NCI-H2029 treated with DMSO at 0.1 percent for 48 hours (cell line): ENCODE measurements around the gene MAPK6.
"Not testable (repeated sequence)": the region's sequence is repeated elsewhere in the genome, so short reads cannot be mapped to it uniquely, and the experiment has no call there.

Experiments used
- DNase-seq: peaks from one replicate; lab custom pipeline; 2025; lab: John Stamatoyannopoulos, UW

MAPK6 gene

GRCh38 chr15:52042051-52042851, 23.2 kb downstream of the MAPK6 start:
- DNase-seq, result no peak

GRCh38 chr15:52045795-52046298, 26.8 kb downstream of the MAPK6 start:
- not testable (repeated sequence) for DNase-seq

GRCh38 chr15:52046552-52046951, 27.5 kb downstream of the MAPK6 start:
- not testable (repeated sequence) for DNase-seq

- DNase-seq, result no peak
These were observed 31.4 kb downstream of the MAPK6 start for GRCh38 chr15:52050416-52050815.

- no peak for DNase-seq
These were observed 33.3 kb downstream of the MAPK6 start for GRCh38 chr15:52052066-52052935.

GRCh38 chr15:52054381-52054780, 35.4 kb downstream of the MAPK6 start:
- DNase-seq, result no peak

GRCh38 chr15:52054858-52055257, 35.8 kb downstream of the MAPK6 start:
- DNase-seq, result not testable (repeated sequence)

GRCh38 chr15:52056001-52056400, 37.0 kb downstream of the MAPK6 start:
- DNase-seq, result no peak

- no peak for DNase-seq
These were observed 37.5 kb downstream of the MAPK6 start for GRCh38 chr15:52056496-52056895.

GRCh38 chr15:52057996-52058395, 39.0 kb downstream of the MAPK6 start:
- DNase-seq, result no peak

GRCh38 chr15:52060501-52060900, 41.5 kb downstream of the MAPK6 start:
- DNase-seq, result no peak

GRCh38 chr15:52066842-52067544, 48.0 kb downstream of the MAPK6 start:
- no peak for DNase-seq

- DNase-seq, result no peak
These were observed 48.5 kb downstream of the MAPK6 start for GRCh38 chr15:52067545-52067926.

- DNase-seq, result no peak
These were observed 49.1 kb downstream of the MAPK6 start for GRCh38 chr15:52068004-52068615.

GRCh38 chr15:52069559-52069958, 50.5 kb downstream of the MAPK6 start:
- DNase-seq, result no peak

- DNase-seq, result no peak
These were observed 52.6 kb downstream of the MAPK6 start for GRCh38 chr15:52071570-52071969.

GRCh38 chr15:52076889-52077781, 58.1 kb downstream of the MAPK6 start:
- DNase-seq, result no peak

GRCh38 chr15:52078197-52078875, 59.3 kb downstream of the MAPK6 start:
- no peak for DNase-seq

- no peak for DNase-seq
These were observed 60.1 kb downstream of the MAPK6 start for GRCh38 chr15:52078876-52079700.
